Measurements from ENCODE around the gene GPR139.

DNA sequence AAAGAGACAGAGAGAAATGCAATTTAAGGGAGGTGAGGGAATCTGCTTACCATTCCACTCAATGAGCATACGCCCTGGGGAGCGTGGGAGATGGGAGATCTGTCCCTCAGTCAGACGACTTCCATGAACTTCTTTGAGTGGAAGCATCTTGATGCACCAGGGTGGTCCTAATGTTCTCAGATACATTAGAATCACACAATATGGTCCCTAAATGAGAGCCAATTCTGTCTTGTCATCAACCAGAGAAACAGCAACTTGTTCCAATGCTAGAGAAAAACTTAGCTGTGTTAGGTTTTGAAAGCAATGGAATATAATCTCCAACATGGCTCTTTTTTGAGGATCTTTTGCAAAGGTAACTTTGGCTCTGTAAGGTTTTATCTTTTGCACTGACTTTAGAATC, 44.1 kb downstream of the GPR139 start:
- TF ChIP-seq NFIC (IDR thresholded peaks at IDR 0.05; ENCODE audit: borderline replicate concordance) (no peak), SMC3 (IDR thresholded peaks at IDR 0.05; ENCODE audit: low read depth, low read length) (no peak), RCOR1 (IDR thresholded peaks at IDR 0.05; ENCODE audit: low read length) (no peak), GATA2 (CRISPR knock-in tag; IDR thresholded peaks at IDR 0.05) (no peak), POLR2AphosphoS5 (IDR thresholded peaks at IDR 0.05; ENCODE audit: low read depth, low read length) (no peak), SIN3A (IDR thresholded peaks at IDR 0.05; ENCODE audit: borderline replicate concordance, low read depth, low read length) (no peak), TAF1 (IDR thresholded peaks at IDR 0.05; ENCODE audit: borderline replicate concordance, low read depth, low read length) (no peak), FOXM1 (IDR thresholded peaks at IDR 0.05; ENCODE audit: low read depth) (no peak), EP300 (IDR thresholded peaks at IDR 0.05; ENCODE audit: borderline replicate concordance in 1 of 2, low read depth in 1 of 2, low read length in 1 of 2) (no peak), NRF1 (IDR thresholded peaks at IDR 0.05; ENCODE audit: low read depth, low read length) (no peak)
- TF ChIP-seq, protein P1, sequence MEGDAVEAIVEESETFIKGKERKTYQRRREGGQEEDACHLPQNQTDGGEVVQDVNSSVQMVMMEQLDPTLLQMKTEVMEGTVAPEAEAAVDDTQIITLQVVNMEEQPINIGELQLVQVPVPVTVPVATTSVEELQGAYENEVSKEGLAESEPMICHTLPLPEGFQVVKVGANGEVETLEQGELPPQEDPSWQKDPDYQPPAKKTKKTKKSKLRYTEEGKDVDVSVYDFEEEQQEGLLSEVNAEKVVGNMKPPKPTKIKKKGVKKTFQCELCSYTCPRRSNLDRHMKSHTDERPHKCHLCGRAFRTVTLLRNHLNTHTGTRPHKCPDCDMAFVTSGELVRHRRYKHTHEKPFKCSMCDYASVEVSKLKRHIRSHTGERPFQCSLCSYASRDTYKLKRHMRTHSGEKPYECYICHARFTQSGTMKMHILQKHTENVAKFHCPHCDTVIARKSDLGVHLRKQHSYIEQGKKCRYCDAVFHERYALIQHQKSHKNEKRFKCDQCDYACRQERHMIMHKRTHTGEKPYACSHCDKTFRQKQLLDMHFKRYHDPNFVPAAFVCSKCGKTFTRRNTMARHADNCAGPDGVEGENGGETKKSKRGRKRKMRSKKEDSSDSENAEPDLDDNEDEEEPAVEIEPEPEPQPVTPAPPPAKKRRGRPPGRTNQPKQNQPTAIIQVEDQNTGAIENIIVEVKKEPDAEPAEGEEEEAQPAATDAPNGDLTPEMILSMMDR (IDR thresholded peaks at IDR 0.05), result no peak
- TF ChIP-seq, protein P2, sequence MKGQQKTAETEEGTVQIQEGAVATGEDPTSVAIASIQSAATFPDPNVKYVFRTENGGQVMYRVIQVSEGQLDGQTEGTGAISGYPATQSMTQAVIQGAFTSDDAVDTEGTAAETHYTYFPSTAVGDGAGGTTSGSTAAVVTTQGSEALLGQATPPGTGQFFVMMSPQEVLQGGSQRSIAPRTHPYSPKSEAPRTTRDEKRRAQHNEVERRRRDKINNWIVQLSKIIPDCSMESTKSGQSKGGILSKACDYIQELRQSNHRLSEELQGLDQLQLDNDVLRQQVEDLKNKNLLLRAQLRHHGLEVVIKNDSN (IDR thresholded peaks at IDR 0.05; ENCODE audit: borderline replicate concordance, low read depth), result no peak
